Choroid plexus epithelial cell (primary cell): ENCODE measurements around the gene CACHD1.
"Not testable (repeated sequence)": the region's sequence is repeated elsewhere in the genome, so short reads cannot be mapped to it uniquely, and the experiment has no call there.

ENCODE experiments used
- DNase-seq: peaks from one replicate; pipeline ENCODE4 v3.0.0-alpha.2; 2010; ENCODE audit warnings: low read depth
- H3K4me3 ChIP-seq: 2 replicates; pipeline ENCODE4 v1.5.1; 2011; ENCODE audit warnings: low read depth, mild to moderate bottlenecking, control low read depth, low read length, moderate library complexity
- CTCF ChIP-seq: conservative IDR thresholded peaks from 2 replicates; pipeline ENCODE4 v1.5.1; 2011; ENCODE audit warnings: low read depth, mild to moderate bottlenecking, control low read depth, inconsistent platforms, low read length, moderate library complexity

The CACHD1 gene

GRCh38 chr1:64601207-64601606 is 131.3 kb downstream of the CACHD1 start:
- DNase-seq, result no peak
- H3K4me3 ChIP-seq, result no peak overlapping the region
- TF ChIP-seq CTCF, result no peak

GRCh38 chr1:64608005-64608650 is 138.2 kb downstream of the CACHD1 start:
- H3K4me3 ChIP-seq, result no peak overlapping the region
- DNase-seq, result peak; percentile 25
- no peak for TF ChIP-seq CTCF

GRCh38 chr1:64608651-64609048 is 138.7 kb downstream of the CACHD1 start:
- no peak overlapping the region for H3K4me3 ChIP-seq
- no peak for DNase-seq
- no peak for TF ChIP-seq CTCF

- DNase-seq, H3K4me3 ChIP-seq: not testable (repeated sequence)
Measured at GRCh38 chr1:64610950-64611349, 141.0 kb downstream of the CACHD1 start.

GRCh38 chr1:64616039-64616438 is 146.1 kb downstream of the CACHD1 start:
- DNase-seq, result no peak
- H3K4me3 ChIP-seq, result no peak overlapping the region
- no peak for TF ChIP-seq CTCF

GRCh38 chr1:64623750-64624191 is 153.8 kb downstream of the CACHD1 start:
- TF ChIP-seq CTCF, result no peak
- H3K4me3 ChIP-seq, result no peak overlapping the region
- peak; percentile 39 for DNase-seq

- TF ChIP-seq CTCF, result no peak
- no peak overlapping the region for H3K4me3 ChIP-seq
- peak; percentile 81 for DNase-seq
Measured at GRCh38 chr1:64624218-64624713, 154.3 kb downstream of the CACHD1 start.
